CD4-positive, alpha-beta T cell treated with Interleukin-21 for 1 hour (primary cell): Measurements from ENCODE around the gene ZNF804A.
"Not testable (repeated sequence)": the region's sequence is repeated elsewhere in the genome, so short reads cannot be mapped to it uniquely, and the experiment has no call there.

ENCODE experiments used
- DNase-seq: peaks from one replicate; pipeline ENCODE4 v3.0.0-alpha.2; 2020

The ZNF804A gene

GRCh38 chr2:184729581-184729980, 131.3 kb downstream of the ZNF804A start:
- DNase-seq: no peak

GRCh38 chr2:184730288-184730687, 132.0 kb downstream of the ZNF804A start:
- no peak for DNase-seq

- no peak for DNase-seq
Observed at GRCh38 chr2:184734338-184734737, 136.0 kb downstream of the ZNF804A start.

GRCh38 chr2:184735611-184736010, 137.3 kb downstream of the ZNF804A start:
- DNase-seq: no peak

- DNase-seq: no peak
Observed at GRCh38 chr2:184743096-184743495, 144.8 kb downstream of the ZNF804A start.

- no peak for DNase-seq
Observed at GRCh38 chr2:184756161-184756560, 157.8 kb downstream of the ZNF804A start.

- DNase-seq: no peak
Observed at GRCh38 chr2:184756885-184757284, 158.6 kb downstream of the ZNF804A start.

GRCh38 chr2:184759557-184760255, 161.4 kb downstream of the ZNF804A start:
- DNase-seq: not testable (repeated sequence)

- no peak for DNase-seq
Observed at GRCh38 chr2:184760931-184761330, 162.6 kb downstream of the ZNF804A start.

- DNase-seq: no peak
Observed at GRCh38 chr2:184765112-184765895, 167.0 kb downstream of the ZNF804A start.

GRCh38 chr2:184767059-184767458, 168.7 kb downstream of the ZNF804A start:
- no peak for DNase-seq

GRCh38 chr2:184769023-184769422, 170.7 kb downstream of the ZNF804A start:
- no peak for DNase-seq

- no peak for DNase-seq
Observed at GRCh38 chr2:184769686-184770085, 171.4 kb downstream of the ZNF804A start.

- DNase-seq: no peak
Observed at GRCh38 chr2:184779777-184780176, 181.4 kb downstream of the ZNF804A start.

- DNase-seq: no peak
Observed at GRCh38 chr2:184780384-184780783, 182.1 kb downstream of the ZNF804A start.

GRCh38 chr2:184780944-184781343, 182.6 kb downstream of the ZNF804A start:
- no peak for DNase-seq

GRCh38 chr2:184783576-184783975, 185.2 kb downstream of the ZNF804A start:
- no peak for DNase-seq

GRCh38 chr2:184793176-184793575, 194.8 kb downstream of the ZNF804A start:
- DNase-seq: no peak

GRCh38 chr2:184799379-184799778, 201.1 kb downstream of the ZNF804A start:
- no peak for DNase-seq

- DNase-seq: no peak
Observed at GRCh38 chr2:184814421-184814820, 216.1 kb downstream of the ZNF804A start.

GRCh38 chr2:184815824-184816223, 217.5 kb downstream of the ZNF804A start:
- no peak for DNase-seq

GRCh38 chr2:184824597-184824996, 226.3 kb downstream of the ZNF804A start:
- no peak for DNase-seq

GRCh38 chr2:184830531-184830930, 232.2 kb downstream of the ZNF804A start:
- DNase-seq: no peak

- DNase-seq: no peak
Observed at GRCh38 chr2:184834699-184835397, 236.5 kb downstream of the ZNF804A start.
